K562 (cell line): ENCODE data around the gene PRRT2. TPM values are rescaled to one million over a fixed set of nuclear protein-coding genes. Genes with fewer than 3 reads are reported as not detected.

ENCODE experiments used
- CEBPG ChIP-seq, 3 experiments: fragments of 200-800 bp in 1 of 3; sonication (Bioruptor generic) in 1 of 3; sonication (generic) in 1 of 3; formaldehyde crosslinking in 1 of 3; IDR thresholded peaks in 2 of 3; conservative IDR thresholded peaks in 1 of 3; 2 replicates each; pipeline versions ENCODE4 v1.6.1 to v1.8.0; 2016 to 2022; ENCODE audit warnings: missing compliant biosample characterization in 2 of 3, missing genetic modification characterization in 2 of 3, mild to moderate bottlenecking in 1 of 3, missing genetic modification reagents in 1 of 3
- ELF4 ChIP-seq: fragments of 450-650 bp; formaldehyde crosslinking; IDR thresholded peaks from 2 replicates; pipeline ENCODE4 v1.4.0; 2022; ENCODE audit warnings: missing genetic modification characterization
- FOXP4 ChIP-seq: sonication (generic); formaldehyde crosslinking; IDR thresholded peaks from 2 replicates; pipeline ENCODE4 v1.8.0; 2022; ENCODE audit warnings: mild to moderate bottlenecking, missing genetic modification reagents, borderline replicate concordance
- HBP1 ChIP-seq: fragments of 450-650 bp; formaldehyde crosslinking; IDR thresholded peaks from 2 replicates; pipeline ENCODE4 v1.4.0; 2022; ENCODE audit warnings: missing genetic modification characterization
- PRDM10 ChIP-seq: fragments of 450-650 bp; IDR thresholded peaks from 2 replicates; pipeline ENCODE4 v1.6.1; 2018; ENCODE audit not compliant: partially characterized antibody
- SUPT5H ChIP-seq: fragments of 450-650 bp; IDR thresholded peaks from 2 replicates; pipeline ENCODE4 v1.6.1; 2016
- TCF7L2 ChIP-seq: fragments of 150-350 bp; IDR thresholded peaks from 2 replicates; pipeline ENCODE4 v1.6.1; 2016; ENCODE audit warnings: low read depth, mild to moderate bottlenecking, low read length, moderate library complexity
- TEAD4 ChIP-seq, 2 experiments: sonication (generic) in 1 of 2; formaldehyde crosslinking in 1 of 2; IDR thresholded peaks; 2 replicates each; pipeline versions ENCODE4 v1.6.1 to v1.8.0; 2012 to 2022; ENCODE audit warnings: borderline replicate concordance in 1 of 2, inconsistent platforms in 1 of 2, low read length in 1 of 2, mild to moderate bottlenecking in 1 of 2, missing genetic modification reagents in 1 of 2
- VEZF1 ChIP-seq: fragments of 200-800 bp; sonication (Bioruptor generic); IDR thresholded peaks from 2 replicates; pipeline ENCODE4 v1.6.1; 2017; ENCODE audit warnings: missing genetic modification characterization, missing compliant biosample characterization
- ZNF239 ChIP-seq: fragments of 250-450 bp; sonication (Bioruptor Pico); IDR thresholded peaks from 2 replicates; pipeline ENCODE4 v1.4.0; 2020; ENCODE audit warnings: mild to moderate bottlenecking
- polyA plus RNA-seq, 8 experiments: library from polyadenylated mRNA; depleted of rRNA in 4 of 8; stranded (reverse) in 5 of 8; unstranded in 3 of 8; fragments of >200 nt; fragmentation: Nextera tagmentation in 2 of 8; fragmentation: Illumina TruSeq in 1 of 8; extraction: Ambion mirVana in 2 of 8; extraction: Trizol in 1 of 8; gene quantifications; 2 replicates each; pipeline versions ENCODE4 v1.2.1 to v1.2.3, GENCODE V29; 2011 to 2014; ENCODE audit warnings: inconsistent platforms in 1 of 8, missing spikeins in 1 of 8
- total RNA-seq, 7 experiments: library from RNA; depleted of rRNA in 6 of 7; stranded (reverse); fragments of >200 nt in 6 of 7; fragmentation: Illumina TruSeq in 2 of 7; extraction: Trizol in 2 of 7; gene quantifications; 2 replicates each; pipeline versions ENCODE4 v1.2.1 to v1.2.3, GENCODE V29; 2011 to 2021; ENCODE audit warnings: low replicate concordance in 1 of 7
- TF ChIP-seq, protein P1 (sequence below), 2 experiments: fragments of 450-650 bp; IDR thresholded peaks; 2 replicates each; pipeline ENCODE4 v1.6.1; 2018; ENCODE audit warnings: mild to moderate bottlenecking in 2 of 2, low read depth in 1 of 2; ENCODE audit not compliant: partially characterized antibody in 2 of 2

PRRT2 gene
- total and polyA plus RNA-seq, 9 of the 15 experiments (the other 6 are each of a cell fraction or from before 2014, with no cell fraction given) = 0.11 to 1.0 (median 0.42) TPM; not detected in 2

DNA sequence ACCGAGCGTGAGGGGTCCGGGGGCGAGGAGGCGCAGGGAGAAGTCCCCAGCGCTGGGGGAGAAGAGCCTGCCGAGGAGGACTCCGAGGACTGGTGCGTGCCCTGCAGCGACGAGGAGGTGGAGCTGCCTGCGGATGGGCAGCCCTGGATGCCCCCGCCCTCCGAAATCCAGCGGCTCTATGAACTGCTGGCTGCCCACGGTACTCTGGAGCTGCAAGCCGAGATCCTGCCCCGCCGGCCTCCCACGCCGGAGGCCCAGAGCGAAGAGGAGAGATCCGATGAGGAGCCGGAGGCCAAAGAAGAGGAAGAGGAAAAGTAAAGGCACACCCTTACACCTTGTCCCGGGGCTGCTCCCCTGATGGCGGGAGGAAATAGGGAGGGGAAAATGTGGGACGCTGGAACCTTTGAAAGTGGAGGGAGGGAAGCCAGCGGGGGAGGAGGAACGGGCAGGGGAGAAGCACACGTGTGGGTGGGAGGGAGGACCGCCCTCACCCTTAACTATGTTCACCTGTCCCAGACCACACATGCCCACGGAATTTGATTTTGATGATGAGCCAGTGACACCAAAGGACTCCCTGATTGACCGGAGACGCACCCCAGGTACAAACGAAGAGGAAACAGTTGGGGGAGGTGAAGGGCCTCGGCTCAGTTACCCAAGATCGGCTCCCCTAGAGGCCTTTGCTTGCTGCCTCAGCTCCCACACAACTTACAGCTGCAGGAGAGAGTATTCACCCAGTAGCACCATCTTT lies 4.9 kb downstream of the PRRT2 start (continued):
- TF ChIP-seq, protein P1, sequence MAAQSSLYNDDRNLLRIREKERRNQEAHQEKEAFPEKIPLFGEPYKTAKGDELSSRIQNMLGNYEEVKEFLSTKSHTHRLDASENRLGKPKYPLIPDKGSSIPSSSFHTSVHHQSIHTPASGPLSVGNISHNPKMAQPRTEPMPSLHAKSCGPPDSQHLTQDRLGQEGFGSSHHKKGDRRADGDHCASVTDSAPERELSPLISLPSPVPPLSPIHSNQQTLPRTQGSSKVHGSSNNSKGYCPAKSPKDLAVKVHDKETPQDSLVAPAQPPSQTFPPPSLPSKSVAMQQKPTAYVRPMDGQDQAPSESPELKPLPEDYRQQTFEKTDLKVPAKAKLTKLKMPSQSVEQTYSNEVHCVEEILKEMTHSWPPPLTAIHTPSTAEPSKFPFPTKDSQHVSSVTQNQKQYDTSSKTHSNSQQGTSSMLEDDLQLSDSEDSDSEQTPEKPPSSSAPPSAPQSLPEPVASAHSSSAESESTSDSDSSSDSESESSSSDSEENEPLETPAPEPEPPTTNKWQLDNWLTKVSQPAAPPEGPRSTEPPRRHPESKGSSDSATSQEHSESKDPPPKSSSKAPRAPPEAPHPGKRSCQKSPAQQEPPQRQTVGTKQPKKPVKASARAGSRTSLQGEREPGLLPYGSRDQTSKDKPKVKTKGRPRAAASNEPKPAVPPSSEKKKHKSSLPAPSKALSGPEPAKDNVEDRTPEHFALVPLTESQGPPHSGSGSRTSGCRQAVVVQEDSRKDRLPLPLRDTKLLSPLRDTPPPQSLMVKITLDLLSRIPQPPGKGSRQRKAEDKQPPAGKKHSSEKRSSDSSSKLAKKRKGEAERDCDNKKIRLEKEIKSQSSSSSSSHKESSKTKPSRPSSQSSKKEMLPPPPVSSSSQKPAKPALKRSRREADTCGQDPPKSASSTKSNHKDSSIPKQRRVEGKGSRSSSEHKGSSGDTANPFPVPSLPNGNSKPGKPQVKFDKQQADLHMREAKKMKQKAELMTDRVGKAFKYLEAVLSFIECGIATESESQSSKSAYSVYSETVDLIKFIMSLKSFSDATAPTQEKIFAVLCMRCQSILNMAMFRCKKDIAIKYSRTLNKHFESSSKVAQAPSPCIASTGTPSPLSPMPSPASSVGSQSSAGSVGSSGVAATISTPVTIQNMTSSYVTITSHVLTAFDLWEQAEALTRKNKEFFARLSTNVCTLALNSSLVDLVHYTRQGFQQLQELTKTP (IDR thresholded peaks at IDR 0.05; ENCODE audit: low read depth in 1 of 2, partially characterized antibody in 2 of 2) = peak in 1 of 2 experiments; percentile 44
- TF ChIP-seq HBP1 (CRISPR knock-in tag) (0 out of 2 replicates have a peak, but pooled peaks have one; percentile 4), CEBPG (CRISPR knock-in tag; IDR thresholded peaks at IDR 0.05) (no peak), CEBPG (tag; conservative IDR thresholded peaks at IDR 0.05 in 1 of 2, IDR thresholded peaks at IDR 0.05 in 1 of 2) (no peak), TEAD4 (IDR thresholded peaks at IDR 0.05; ENCODE audit: low read length) (no peak), TEAD4 (CRISPR knock-in tag; IDR thresholded peaks at IDR 0.05; ENCODE audit: borderline replicate concordance) (no peak), FOXP4 (CRISPR knock-in tag) (no peak), TCF7L2 (no peak), SUPT5H (no peak), VEZF1 (CRISPR knock-in tag) (peak; percentile 34), ZNF239 (CRISPR knock-in tag) (no peak), PRDM10 (peak; percentile 59), ELF4 (CRISPR knock-in tag) (no peak)
